ENCODE measurements around the gene TUBGCP4.

TUBGCP4 gene

DNA sequence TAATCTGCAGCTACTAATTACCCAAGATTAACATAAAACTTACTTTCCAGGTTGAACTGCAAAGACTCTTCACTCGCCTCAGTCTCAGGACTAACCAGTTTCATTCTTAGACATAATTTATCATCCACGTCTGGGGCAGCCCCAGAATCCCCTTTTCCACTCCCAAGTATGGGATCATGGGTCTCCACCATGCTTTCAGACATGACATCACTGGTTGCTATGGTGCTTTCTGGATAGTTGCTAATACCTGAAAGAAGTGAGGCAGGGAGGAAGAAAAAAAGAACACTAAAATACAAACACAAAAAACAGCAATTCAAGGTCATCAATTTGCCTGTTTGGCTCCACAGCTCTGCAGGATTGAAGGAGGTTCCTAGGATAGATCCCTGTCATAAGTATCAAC lies 75.4 kb downstream of the TUBGCP4 start:
- H3K4me3 ChIP-seq (ENCODE audit: low read length), result no peak overlapping the region
- no peak for DNase-seq (ENCODE audit: low read depth, low spot score)

DNA sequence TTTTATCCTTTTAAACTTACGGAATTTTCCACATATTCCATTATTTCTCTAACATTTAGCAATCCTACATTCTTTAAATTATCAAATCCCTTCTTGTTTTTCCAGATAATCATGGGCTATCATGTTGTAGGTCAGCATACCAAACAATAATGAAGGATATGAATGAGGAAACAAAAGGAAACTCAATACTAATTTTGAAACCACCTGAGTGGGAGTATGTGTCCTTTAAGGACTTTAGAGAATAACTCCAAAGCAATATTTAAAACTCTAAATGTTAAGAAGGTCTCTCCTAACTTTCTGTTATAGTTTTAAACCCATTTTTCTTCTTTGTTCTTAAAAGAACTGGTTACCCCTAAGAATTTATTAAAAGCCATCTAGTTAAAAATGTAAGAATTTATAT lies 79.1 kb downstream of the TUBGCP4 start:
- DNase-seq (ENCODE audit: low read depth, low spot score), result no peak
- no peak overlapping the region for H3K4me3 ChIP-seq (ENCODE audit: low read length)

All from Jurkat, Clone E6-1 (cell line).